Measurements from ENCODE around the gene TUBB6. TPM values are rescaled to one million over a fixed set of nuclear protein-coding genes. Genes with fewer than 3 reads are reported as not detected.

TUBB6 gene
- total and polyA plus RNA-seq, 5 donors from 2014 or later, result 0.22 to 2.4 (median 0.64) TPM; not detected in 1

GRCh38 chr18:12373116-12373770 lies 65.2 kb downstream of the TUBB6 start:
- Histone ChIP-seq H3K9me3 (ENCODE audit: control insufficient read depth in 2 of 2, low read length in 2 of 2) (no peaks in the 10 kb centered on the region), H3K4me1 (ENCODE audit: control insufficient read depth, insufficient read depth, low read length, poor library complexity, severe bottlenecking) (peaks cover 36% of the 10 kb centered on the region), H3K27ac (ENCODE audit: insufficient read depth, low read length, poor library complexity, severe bottlenecking) (no peak overlapping the region), H3K36me3 (ENCODE audit: control insufficient read depth, insufficient read depth, low read length) (peaks cover 10% of the 10 kb centered on the region), H3K4me3 (ENCODE audit: low read depth, low read length) (no peak overlapping the region), H3K27me3 (ENCODE audit: control insufficient read depth, insufficient read depth, low read length) (no peaks in the 10 kb centered on the region)
- Mint-ChIP-seq H3K4me1 (peaks cover 32 to 64% (median 48%) of the 10 kb centered on the region in 4 donors), H3K4me3 (peak overlapping the region; percentile 3 to 97 (median 40)), H3K9me3 (peaks cover 0 to 1% (median 0%) of the 10 kb centered on the region in 7 donors), H3K27ac (no peak overlapping the region), H3K27me3 (no peaks in the 10 kb centered on the region), H3K36me3 (peaks cover 19% of the 10 kb centered on the region)
- ATAC-seq (ENCODE audit: low read depth in 2 of 2), result no peak
- no peak for DNase-seq

DNA sequence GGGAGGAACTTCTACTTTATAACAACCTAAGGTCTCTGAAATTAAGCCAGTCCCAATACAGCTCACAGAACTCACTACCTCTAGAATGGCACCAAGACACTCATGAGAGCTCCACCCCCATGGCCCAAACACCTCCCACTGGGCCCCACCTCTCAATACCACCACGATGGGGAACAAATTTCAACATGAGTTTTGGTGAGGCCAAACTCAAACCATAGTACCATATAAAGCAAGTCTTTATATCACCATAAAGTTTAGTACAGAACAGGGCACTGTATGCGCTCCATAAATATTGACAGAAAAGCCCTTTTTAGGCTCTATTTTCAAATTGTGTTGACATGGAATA lies 65.7 kb downstream of the TUBB6 start:
- Histone ChIP-seq H3K9me3 (ENCODE audit: control insufficient read depth in 2 of 2, low read length in 2 of 2) (no peaks in the 10 kb centered on the region), H3K27ac (ENCODE audit: insufficient read depth, low read length, poor library complexity, severe bottlenecking) (no peak overlapping the region), H3K4me3 (ENCODE audit: low read depth, low read length) (no peak overlapping the region), H3K4me1 (ENCODE audit: control insufficient read depth, insufficient read depth, low read length, poor library complexity, severe bottlenecking) (peaks cover 36% of the 10 kb centered on the region), H3K27me3 (ENCODE audit: control insufficient read depth, insufficient read depth, low read length) (no peaks in the 10 kb centered on the region), H3K36me3 (ENCODE audit: control insufficient read depth, insufficient read depth, low read length) (peaks cover 9% of the 10 kb centered on the region)
- peaks cover 19% of the 10 kb centered on the region for H3K36me3 Mint-ChIP-seq
- H3K4me3 Mint-ChIP-seq, result peak overlapping the region in 2 of 4 donors; percentile 18 to 97
- peaks cover 32 to 64% (median 48%) of the 10 kb centered on the region in 4 donors for H3K4me1 Mint-ChIP-seq
- DNase-seq, result no peak
- H3K27ac Mint-ChIP-seq, result no peak overlapping the region
- ATAC-seq (ENCODE audit: low read depth in 2 of 2), result no peak
- no peaks in the 10 kb centered on the region for H3K27me3 Mint-ChIP-seq
- H3K9me3 Mint-ChIP-seq, result peaks cover 0 to 1% (median 0%) of the 10 kb centered on the region in 7 donors

- peaks cover 36% of the 10 kb centered on the region for H3K4me1 ChIP-seq (ENCODE audit: control insufficient read depth, insufficient read depth, low read length, poor library complexity, severe bottlenecking)
- Mint-ChIP-seq H3K9me3 (peaks cover 0 to 1% (median 0%) of the 10 kb centered on the region in 7 donors), H3K4me1 (peaks cover 32 to 64% (median 48%) of the 10 kb centered on the region in 4 donors), H3K4me3 (peak overlapping the region; percentile 8 to 97 (median 78)), H3K36me3 (peaks cover 14% of the 10 kb centered on the region), H3K27me3 (peaks cover 6% of the 10 kb centered on the region), H3K27ac (peak overlapping the region in 2 of 3 donors; percentile 9 to 34)
- H3K9me3 ChIP-seq (ENCODE audit: control insufficient read depth in 2 of 2, low read length in 2 of 2), result no peaks in the 10 kb centered on the region
- H3K4me3 ChIP-seq (ENCODE audit: low read depth, low read length), result no peak overlapping the region
- H3K27ac ChIP-seq (ENCODE audit: insufficient read depth, low read length, poor library complexity, severe bottlenecking), result no peak overlapping the region
- H3K36me3 ChIP-seq (ENCODE audit: control insufficient read depth, insufficient read depth, low read length), result peaks cover 5% of the 10 kb centered on the region
- no peaks in the 10 kb centered on the region for H3K27me3 ChIP-seq (ENCODE audit: control insufficient read depth, insufficient read depth, low read length)
- DNase-seq, result no peak
- ATAC-seq (ENCODE audit: low read depth in 2 of 2), result no peak
Observed at GRCh38 chr18:12374401-12374800, 66.4 kb downstream of the TUBB6 start.

Other genes with a start within 250 kb of the TUBB6 start
- gene ANKRD62, start 214.4 kb upstream of the TUBB6 start, total RNA-seq, result not detected
- gene ANKRD62, start 214.4 kb upstream of the TUBB6 start, polyA plus RNA-seq, result not detected
- not detected for gene CIDEA, start 53.9 kb upstream of the TUBB6 start, total RNA-seq
- not detected for gene CIDEA, start 53.9 kb upstream of the TUBB6 start, polyA plus RNA-seq
- gene AFG3L2, start 69.0 kb downstream of the TUBB6 start, total RNA-seq, result 34.4 TPM
- 10 to 100 TPM; 20.0 to 24.2 (median 21.1) TPM for gene AFG3L2, start 69.0 kb downstream of the TUBB6 start, polyA plus RNA-seq
- not detected for gene PRELID3A, start 99.7 kb downstream of the TUBB6 start, total RNA-seq
- under 1 TPM in 1 of 4 donors, not detected in 3; 0.52 TPM for gene PRELID3A, start 99.7 kb downstream of the TUBB6 start, polyA plus RNA-seq